ENCODE data around the gene FAXC. TPM values are rescaled to one million over a fixed set of nuclear protein-coding genes. Genes with fewer than 3 reads are reported as not detected.

The FAXC gene
- total RNA-seq, 1 donor from 2014 or later = 68.9 TPM

DNA sequence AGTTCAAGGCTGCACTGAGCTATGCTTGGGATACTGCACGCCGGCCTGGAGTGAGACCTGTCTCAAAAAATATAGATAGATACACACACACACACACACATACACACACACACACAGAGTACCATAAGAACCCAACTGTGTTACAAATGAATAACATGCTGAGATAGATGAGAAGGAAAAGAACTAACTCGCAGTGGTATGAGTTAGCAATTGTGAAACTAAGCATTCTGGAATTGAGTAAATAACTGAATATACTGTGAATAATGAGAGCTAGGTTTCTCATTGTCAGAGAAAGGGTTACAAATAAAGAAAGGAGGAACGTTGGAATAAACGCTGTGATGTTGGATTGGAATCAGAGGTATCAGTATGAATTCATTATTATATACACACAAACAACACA lies 14.6 kb upstream of the FAXC start:
- H3K9me3 Mint-ChIP-seq (ENCODE audit: unreplicated experiment) = no peaks in the 10 kb centered on the region
- TF ChIP-seq, protein P1, sequence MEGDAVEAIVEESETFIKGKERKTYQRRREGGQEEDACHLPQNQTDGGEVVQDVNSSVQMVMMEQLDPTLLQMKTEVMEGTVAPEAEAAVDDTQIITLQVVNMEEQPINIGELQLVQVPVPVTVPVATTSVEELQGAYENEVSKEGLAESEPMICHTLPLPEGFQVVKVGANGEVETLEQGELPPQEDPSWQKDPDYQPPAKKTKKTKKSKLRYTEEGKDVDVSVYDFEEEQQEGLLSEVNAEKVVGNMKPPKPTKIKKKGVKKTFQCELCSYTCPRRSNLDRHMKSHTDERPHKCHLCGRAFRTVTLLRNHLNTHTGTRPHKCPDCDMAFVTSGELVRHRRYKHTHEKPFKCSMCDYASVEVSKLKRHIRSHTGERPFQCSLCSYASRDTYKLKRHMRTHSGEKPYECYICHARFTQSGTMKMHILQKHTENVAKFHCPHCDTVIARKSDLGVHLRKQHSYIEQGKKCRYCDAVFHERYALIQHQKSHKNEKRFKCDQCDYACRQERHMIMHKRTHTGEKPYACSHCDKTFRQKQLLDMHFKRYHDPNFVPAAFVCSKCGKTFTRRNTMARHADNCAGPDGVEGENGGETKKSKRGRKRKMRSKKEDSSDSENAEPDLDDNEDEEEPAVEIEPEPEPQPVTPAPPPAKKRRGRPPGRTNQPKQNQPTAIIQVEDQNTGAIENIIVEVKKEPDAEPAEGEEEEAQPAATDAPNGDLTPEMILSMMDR (IDR thresholded peaks at IDR 0.05; ENCODE audit: partially characterized antibody, unreplicated experiment) = no peak
- H3K27ac Mint-ChIP-seq (ENCODE audit: unreplicated experiment) = no peak overlapping the region
- H3K4me1 Mint-ChIP-seq (ENCODE audit: low read depth, unreplicated experiment) = no peaks in the 10 kb centered on the region
- H3K27me3 Mint-ChIP-seq (ENCODE audit: unreplicated experiment) = no peaks in the 10 kb centered on the region
- H3K36me3 Mint-ChIP-seq (ENCODE audit: unreplicated experiment) = no peaks in the 10 kb centered on the region
- H3K4me3 Mint-ChIP-seq (ENCODE audit: unreplicated experiment) = no peak overlapping the region
- no peak for DNase-seq

DNA sequence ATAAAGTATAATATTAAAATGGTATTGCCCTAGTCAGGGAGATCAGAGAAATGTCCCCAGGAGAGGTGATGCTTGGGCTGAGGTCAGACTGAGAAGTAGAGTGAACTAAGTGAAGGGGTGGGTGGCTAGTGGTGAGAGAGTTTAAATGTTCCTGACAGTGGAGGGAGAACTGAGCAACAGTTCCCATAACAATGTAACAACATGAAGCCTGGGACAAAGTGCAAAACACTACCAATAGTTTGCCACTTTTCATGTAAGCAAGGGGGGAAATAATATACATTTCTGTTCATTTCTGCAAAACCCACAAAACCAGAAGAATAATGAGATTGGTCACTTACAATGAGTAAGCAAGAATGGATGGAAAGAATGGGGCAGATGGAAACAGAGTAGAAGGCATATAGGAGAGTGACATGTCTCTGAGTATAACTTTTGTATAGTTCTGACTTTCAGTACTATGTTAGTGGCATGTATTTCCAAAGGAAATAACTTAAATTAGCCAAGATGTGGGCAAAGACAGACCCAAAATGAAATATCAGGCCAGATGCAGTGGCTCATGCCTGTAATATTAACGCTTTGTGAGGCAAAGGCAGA lies 13.3 kb upstream of the FAXC start:
- no peaks in the 10 kb centered on the region for H3K36me3 Mint-ChIP-seq (ENCODE audit: unreplicated experiment)
- TF ChIP-seq, protein P1 (IDR thresholded peaks at IDR 0.05; ENCODE audit: partially characterized antibody, unreplicated experiment) = no peak
- DNase-seq = no peak
- H3K9me3 Mint-ChIP-seq (ENCODE audit: unreplicated experiment) = no peaks in the 10 kb centered on the region
- H3K4me1 Mint-ChIP-seq (ENCODE audit: low read depth, unreplicated experiment) = no peaks in the 10 kb centered on the region
- no peak overlapping the region for H3K4me3 Mint-ChIP-seq (ENCODE audit: unreplicated experiment)
- H3K27me3 Mint-ChIP-seq (ENCODE audit: unreplicated experiment) = no peaks in the 10 kb centered on the region
- no peak overlapping the region for H3K27ac Mint-ChIP-seq (ENCODE audit: unreplicated experiment)

DNA sequence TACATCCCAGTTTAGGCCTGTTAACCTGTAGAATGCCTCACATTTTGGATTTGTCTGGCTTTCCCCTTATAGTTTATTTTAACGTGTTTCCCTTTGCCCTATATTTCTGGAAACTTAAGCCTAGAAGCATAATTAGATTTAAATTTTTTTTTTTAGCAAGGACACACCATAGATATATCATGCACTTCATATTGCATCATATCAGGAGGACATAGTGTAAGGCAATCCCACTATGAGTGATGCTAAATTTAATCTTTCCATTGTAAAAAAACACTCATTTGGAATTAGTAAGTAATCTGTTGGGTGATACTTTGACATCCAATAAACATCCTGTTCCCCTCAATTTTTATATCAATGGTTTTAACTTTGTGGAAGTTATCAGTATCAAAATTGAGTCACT lies 10.3 kb upstream of the FAXC start:
- DNase-seq = no peak
- H3K36me3 Mint-ChIP-seq (ENCODE audit: unreplicated experiment) = no peaks in the 10 kb centered on the region
- H3K9me3 Mint-ChIP-seq (ENCODE audit: unreplicated experiment) = peaks cover 3% of the 10 kb centered on the region
- peaks cover 2% of the 10 kb centered on the region for H3K27me3 Mint-ChIP-seq (ENCODE audit: unreplicated experiment)
- no peak overlapping the region for H3K4me3 Mint-ChIP-seq (ENCODE audit: unreplicated experiment)
- no peak overlapping the region for H3K27ac Mint-ChIP-seq (ENCODE audit: unreplicated experiment)
- TF ChIP-seq, protein P1 (IDR thresholded peaks at IDR 0.05; ENCODE audit: partially characterized antibody, unreplicated experiment) = no peak
- no peaks in the 10 kb centered on the region for H3K4me1 Mint-ChIP-seq (ENCODE audit: low read depth, unreplicated experiment)

DNA sequence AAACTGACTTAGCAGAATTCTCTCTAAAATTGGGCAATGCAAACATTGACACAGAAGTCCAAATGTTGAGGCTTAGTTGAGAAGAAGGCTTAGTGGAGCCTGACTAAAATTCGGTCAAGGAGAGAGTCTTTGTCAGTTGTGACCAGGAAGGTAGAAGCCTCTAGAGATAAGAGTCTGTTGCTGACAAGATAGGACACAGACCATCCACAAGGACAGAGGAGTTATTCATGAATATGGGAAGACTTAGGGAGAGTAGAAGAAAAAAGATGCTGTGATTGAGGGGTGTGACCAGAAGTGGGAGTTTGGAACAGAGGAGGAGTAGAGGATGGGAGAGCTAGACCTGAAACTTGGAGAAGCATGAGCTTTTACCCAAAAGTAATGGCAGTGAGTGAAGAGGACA lies 7.2 kb upstream of the FAXC start:
- H3K4me3 Mint-ChIP-seq (ENCODE audit: unreplicated experiment) = no peak overlapping the region
- H3K4me1 Mint-ChIP-seq (ENCODE audit: low read depth, unreplicated experiment) = no peaks in the 10 kb centered on the region
- TF ChIP-seq, protein P1 (IDR thresholded peaks at IDR 0.05; ENCODE audit: partially characterized antibody, unreplicated experiment) = no peak
- no peak overlapping the region for H3K27ac Mint-ChIP-seq (ENCODE audit: unreplicated experiment)
- H3K36me3 Mint-ChIP-seq (ENCODE audit: unreplicated experiment) = no peaks in the 10 kb centered on the region
- H3K27me3 Mint-ChIP-seq (ENCODE audit: unreplicated experiment) = peaks cover 3% of the 10 kb centered on the region
- DNase-seq = no peak
- H3K9me3 Mint-ChIP-seq (ENCODE audit: unreplicated experiment) = peaks cover 3% of the 10 kb centered on the region

DNA sequence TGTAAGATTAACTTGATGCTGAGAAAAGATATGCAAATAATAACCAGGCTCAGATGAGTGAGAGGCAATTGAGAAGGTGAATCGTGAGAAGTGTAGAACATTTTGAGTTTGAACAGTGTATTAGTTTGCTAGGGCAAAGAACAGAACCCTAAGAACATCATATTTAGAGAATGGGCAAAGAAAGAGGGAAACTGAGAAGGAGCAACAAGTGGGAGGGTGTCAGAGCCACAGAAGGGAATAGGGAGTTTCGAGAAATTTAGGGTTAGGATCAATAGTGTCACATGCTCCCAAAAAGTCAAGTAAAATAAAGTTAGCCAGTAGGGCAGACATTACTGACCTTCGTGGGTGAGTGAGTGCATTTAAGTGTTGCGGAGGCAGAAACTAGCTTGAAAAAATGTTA lies 5.5 kb upstream of the FAXC start:
- Mint-ChIP-seq H3K4me3 (ENCODE audit: unreplicated experiment) (no peak overlapping the region), H3K4me1 (ENCODE audit: low read depth, unreplicated experiment) (peaks cover 4% of the 10 kb centered on the region), H3K36me3 (ENCODE audit: unreplicated experiment) (no peaks in the 10 kb centered on the region), H3K9me3 (ENCODE audit: unreplicated experiment) (peaks cover 3% of the 10 kb centered on the region), H3K27me3 (ENCODE audit: unreplicated experiment) (peaks cover 7% of the 10 kb centered on the region), H3K27ac (ENCODE audit: unreplicated experiment) (no peak overlapping the region)
- DNase-seq = no peak
- TF ChIP-seq, protein P1 (IDR thresholded peaks at IDR 0.05; ENCODE audit: partially characterized antibody, unreplicated experiment) = no peak
